IMR-90 (cell line): ENCODE measurements around the gene ADGRA3. TPM values are rescaled to one million over a fixed set of nuclear protein-coding genes. Genes with fewer than 3 reads are reported as not detected.

Experiments
- ATAC-seq: fragments of 200-7000 bp; cut with Tn5 transposase; 2 replicates; pipeline ENCODE4 v1.9.1; 2020; ENCODE audit warnings: low read depth, mild to moderate bottlenecking, moderate library complexity
- BruUV-seq: library from RNA; stranded (reverse); fragments of 400-500 nt; replicated peaks from 2 replicates; lab custom pipeline; 2021; lab: Mats Ljungman, UMichigan
- CTCF ChIA-PET: fragments of 300-600 bp; formaldehyde crosslinking; extraction: SDS; loops from one replicate; lab custom pipeline; 2021; ENCODE audit warnings: antibody characterized with exemption; lab: Yijun Ruan, JAX
- POLR2A ChIA-PET: fragments of 300-600 bp; sonication (Branson Sonifier 250); formaldehyde crosslinking; loops from one replicate; lab custom pipeline; 2022; ENCODE audit warnings: antibody characterized with exemption; ENCODE audit not compliant: unreplicated experiment; lab: Charles Lee
- DNase-seq: peaks from one replicate; pipeline ENCODE4 v3.0.0; 2013
- H2AFZ ChIP-seq: replicated peaks from 2 replicates; pipeline ENCODE3; 2013; ENCODE audit warnings: low read length, mild to moderate bottlenecking; ENCODE audit not compliant: poor library complexity
- H2AK5ac ChIP-seq: 2 replicates; pipeline ENCODE4 v1.6.1; 2013; ENCODE audit warnings: low read depth, low read length, inconsistent platforms
- H2AK9ac ChIP-seq: replicated peaks from 2 replicates; pipeline ENCODE3; 2013; ENCODE audit warnings: mild to moderate bottlenecking, low read depth, low read length, moderate library complexity; ENCODE audit not compliant: poor library complexity
- H2BK120ac ChIP-seq: 2 replicates; pipeline ENCODE4 v1.6.1; 2013; ENCODE audit warnings: low read depth, low read length, inconsistent platforms
- H2BK15ac ChIP-seq: 3 replicates; pipeline ENCODE4 v1.6.1; 2013; ENCODE audit warnings: low read depth, low read length, inconsistent platforms
- H2BK20ac ChIP-seq: 2 replicates; pipeline ENCODE4 v1.6.1; 2013; ENCODE audit warnings: low read depth, mild to moderate bottlenecking, inconsistent platforms, low read length, moderate library complexity
- H2BK5ac ChIP-seq: 2 replicates; pipeline ENCODE4 v1.6.1; 2013; ENCODE audit warnings: mild to moderate bottlenecking, low read depth, low read length, inconsistent platforms; ENCODE audit not compliant: poor library complexity, severe bottlenecking
- H3K14ac ChIP-seq: replicated peaks from 2 replicates; pipeline ENCODE4 v1.6.1; 2013; ENCODE audit warnings: low read depth, low read length, inconsistent platforms
- H3K18ac ChIP-seq: 2 replicates; pipeline ENCODE4 v1.6.1; 2013; ENCODE audit warnings: low read depth, low read length, control low read depth
- H3K23ac ChIP-seq: 2 replicates; pipeline ENCODE4 v1.6.1; 2013; ENCODE audit warnings: low read depth, low read length, inconsistent platforms
- H3K27ac ChIP-seq: 2 replicates; pipeline ENCODE4 v1.5.1; 2013; ENCODE audit warnings: mild to moderate bottlenecking, control low read depth, low read length; ENCODE audit not compliant: insufficient read depth
- H3K27me3 ChIP-seq: 2 replicates; pipeline ENCODE4 v1.6.1; 2013; ENCODE audit warnings: low read length; ENCODE audit not compliant: control insufficient read depth, insufficient read depth
- H3K36me3 ChIP-seq: 2 replicates; pipeline ENCODE4 v1.6.1; 2013; ENCODE audit warnings: low read length, mixed read lengths; ENCODE audit not compliant: control insufficient read depth, insufficient read depth
- H3K4ac ChIP-seq: 2 replicates; pipeline ENCODE4 v1.6.1; 2013; ENCODE audit warnings: low read depth, low read length, inconsistent platforms
- H3K4me1 ChIP-seq: 2 replicates; pipeline ENCODE4 v1.6.1; 2013; ENCODE audit warnings: low read length, mixed read lengths; ENCODE audit not compliant: control insufficient read depth, insufficient read depth
- H3K4me2 ChIP-seq: 2 replicates; pipeline ENCODE4 v1.6.1; 2013; ENCODE audit warnings: low read depth, mild to moderate bottlenecking, control low read depth, low read length, moderate library complexity
- H3K4me3 ChIP-seq: 2 replicates; pipeline ENCODE4 v1.5.1; 2013; ENCODE audit warnings: low read depth, mild to moderate bottlenecking, control low read depth, low read length, moderate library complexity; ENCODE audit not compliant: insufficient read depth
- H3K56ac ChIP-seq: 2 replicates; pipeline ENCODE4 v1.6.1; 2013; ENCODE audit warnings: low read length, inconsistent platforms; ENCODE audit not compliant: insufficient read depth; ENCODE audit errors: extremely low read depth
- H3K79me1 ChIP-seq, 2 experiments: 2 replicates each; pipeline ENCODE4 v1.6.1; 2013; ENCODE audit warnings: low read length in 2 of 2, inconsistent platforms in 1 of 2, low read depth in 1 of 2
- H3K9ac ChIP-seq: 2 replicates; pipeline ENCODE4 v1.6.1; 2013; ENCODE audit warnings: low read depth, low read length, control low read depth
- H3K9me1 ChIP-seq: 2 replicates; pipeline ENCODE4 v1.6.1; 2013; ENCODE audit warnings: low read length, inconsistent platforms; ENCODE audit not compliant: insufficient read depth
- H3K9me3 ChIP-seq: 2 replicates; pipeline ENCODE4 v1.6.1; 2013; ENCODE audit warnings: low read length; ENCODE audit not compliant: control insufficient read depth, insufficient read depth
- H4K20me1 ChIP-seq: 2 replicates; pipeline ENCODE4 v1.6.1; 2013; ENCODE audit warnings: low read length, inconsistent platforms; ENCODE audit not compliant: insufficient read depth
- H4K5ac ChIP-seq: 2 replicates; pipeline ENCODE4 v1.6.1; 2013; ENCODE audit warnings: mild to moderate bottlenecking, low read depth, low read length, control low read depth
- H4K8ac ChIP-seq, 2 experiments: 2 replicates each; pipeline ENCODE4 v1.6.1; 2013; ENCODE audit warnings: low read depth in 2 of 2, low read length in 2 of 2, control low read depth in 1 of 2, inconsistent platforms in 1 of 2
- H4K91ac ChIP-seq: 2 replicates; pipeline ENCODE4 v1.6.1; 2013; ENCODE audit warnings: low read depth, low read length, inconsistent platforms; ENCODE audit not compliant: insufficient read depth
- BHLHE40 ChIP-seq: fragments of 150-350 bp; IDR thresholded peaks from 2 replicates; pipeline ENCODE4 v1.6.1; 2016; ENCODE audit warnings: mild to moderate bottlenecking, low read depth, low read length
- CHD1 ChIP-seq: IDR thresholded peaks from 2 replicates; pipeline ENCODE4 v1.6.1; 2012; ENCODE audit warnings: low read depth, low read length, improper control_type of control experiment
- CTCF ChIP-seq: conservative IDR thresholded peaks from 2 replicates; pipeline ENCODE4 v1.5.1; 2012; ENCODE audit warnings: mild to moderate bottlenecking, low read depth, low read length, improper control_type of control experiment
- MAFK ChIP-seq: IDR thresholded peaks from 2 replicates; pipeline ENCODE4 v1.6.1; 2012; ENCODE audit warnings: low read depth, low read length, improper control_type of control experiment
- MAZ ChIP-seq: IDR thresholded peaks from 2 replicates; pipeline ENCODE4 v1.6.1; 2012; ENCODE audit warnings: low read depth, mild to moderate bottlenecking, low read length, improper control_type of control experiment, moderate library complexity, borderline replicate concordance
- MXI1 ChIP-seq: IDR thresholded peaks from 2 replicates; pipeline ENCODE4 v1.6.1; 2012; ENCODE audit warnings: low read depth, mild to moderate bottlenecking, low read length, moderate library complexity, borderline replicate concordance
- NFE2L2 ChIP-seq: fragments of 150-350 bp; IDR thresholded peaks from 2 replicates; pipeline ENCODE4 v1.6.1; 2016; ENCODE audit warnings: low read depth, mild to moderate bottlenecking, low read length
- RAD21 ChIP-seq: IDR thresholded peaks from 2 replicates; pipeline ENCODE4 v1.6.1; 2012; ENCODE audit warnings: low read length, improper control_type of control experiment
- RCOR1 ChIP-seq: IDR thresholded peaks from 2 replicates; pipeline ENCODE4 v1.6.1; 2012; ENCODE audit warnings: mild to moderate bottlenecking, low read length, improper control_type of control experiment; ENCODE audit not compliant: insufficient replicate concordance
- RFX5 ChIP-seq: IDR thresholded peaks from 2 replicates; pipeline ENCODE4 v1.8.0; 2012; ENCODE audit warnings: low read depth, mild to moderate bottlenecking, low read length, moderate library complexity
- SMC3 ChIP-seq: fragments of 150-350 bp; IDR thresholded peaks from 2 replicates; pipeline ENCODE4 v1.6.1; 2016; ENCODE audit warnings: low read depth, mild to moderate bottlenecking, antibody characterized with exemption, low read length, moderate library complexity
- WGBS, 2 experiments: methylation state at CpG; one replicate each; pipeline versions ENCODE4 v1.1.5 to v1.1.7; 2013; ENCODE audit warnings: missing lambda C conversion rate in 2 of 2; ENCODE audit not compliant: insufficient read length in 1 of 2; ENCODE audit errors: extremely low coverage in 2 of 2; 5-methylcytosine and 5-hydroxymethylcytosine counted together
- dilution Hi-C: fragments of 300-500 bp; cut with HindIII; formaldehyde crosslinking; loops from one replicate; pipeline ENCODE4 v1.14.3; 2018; ENCODE audit warnings: low sequenced_read_pairs; ENCODE audit not compliant: unreplicated experiment
- in situ Hi-C: fragments of 300-500 bp; cut with MboI; formaldehyde crosslinking; loops from 3 replicates; pipeline ENCODE4 v1.14.3; 2019; ENCODE audit warnings: low sequenced_read_pairs, inconsistent platforms, mixed read lengths
- intact Hi-C: fragments of 100-400 bp; cut with micrococcal nuclease; formaldehyde crosslinking; loops from 2 replicates; pipeline ENCODE4 v1.10.0; 2022
- polyA plus RNA-seq, 3 experiments: library from polyadenylated mRNA; depleted of rRNA; stranded (reverse); fragments of >200 nt; gene quantifications; 2 replicates each; pipeline ENCODE4 v1.2.3, GENCODE V29; 2012; ENCODE audit warnings: low replicate concordance in 1 of 3
- total RNA-seq: library from RNA; depleted of rRNA; stranded (reverse); fragments of >200 nt; gene quantifications from 2 replicates; pipeline ENCODE4 v1.2.3, GENCODE V29; 2012
- TF ChIP-seq, protein P1 (sequence below): fragments of 150-350 bp; IDR thresholded peaks from 2 replicates; pipeline ENCODE4 v1.6.1; 2016; ENCODE audit warnings: low read depth, mild to moderate bottlenecking, low read length, moderate library complexity, borderline replicate concordance
- TF ChIP-seq, protein P2 (sequence below): fragments of 150-350 bp; IDR thresholded peaks from 2 replicates; pipeline ENCODE4 v1.6.1; 2017; ENCODE audit warnings: mild to moderate bottlenecking, antibody characterized with exemption, low read length, low read depth

ADGRA3 gene
- total and polyA plus RNA-seq, 2 of the 4 experiments (the other 2 are of a cell fraction) = 20.1 to 28.0 TPM

DNA sequence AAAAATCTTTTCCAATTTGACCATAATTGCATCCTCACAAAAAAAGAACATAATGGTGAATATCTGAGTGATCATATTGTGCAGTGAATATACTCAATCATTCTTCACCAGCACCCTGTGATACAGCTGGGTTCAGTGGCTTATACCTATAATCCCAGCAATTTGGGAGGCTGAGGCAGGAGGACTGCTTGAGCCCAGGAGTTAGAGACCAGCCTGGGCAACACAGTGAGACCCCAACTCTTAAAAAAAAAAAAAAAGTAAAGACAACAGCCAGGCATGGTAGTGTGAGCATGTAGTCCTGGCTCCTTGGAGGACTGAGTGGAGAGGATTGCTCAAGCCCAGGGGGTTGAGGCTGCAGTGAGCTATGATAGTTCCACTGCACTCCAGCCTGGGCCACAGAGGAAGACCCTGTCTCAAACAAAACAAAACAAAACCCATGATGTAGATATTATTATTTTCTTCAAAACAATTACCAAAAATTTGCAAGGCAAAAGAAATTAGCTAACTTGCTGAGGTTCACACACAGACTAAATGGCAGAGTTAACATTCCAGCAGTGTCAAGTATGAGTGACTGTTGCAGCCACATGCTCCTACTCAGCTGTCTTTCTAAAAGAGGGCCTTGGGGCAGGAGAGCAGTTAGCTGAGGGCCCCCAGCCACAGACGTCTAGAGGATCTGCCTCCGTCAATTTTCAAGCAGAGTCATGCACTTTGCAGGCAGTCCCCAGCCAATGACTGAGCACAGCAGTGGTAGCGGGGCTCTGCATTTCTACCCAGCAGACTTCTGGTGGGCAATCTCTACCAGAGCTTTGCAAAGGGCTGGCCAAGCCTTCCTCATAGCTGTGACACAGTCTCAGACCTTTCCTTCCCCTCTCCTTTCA is 33.4 kb downstream of the ADGRA3 start:
- dilution Hi-C loops (no loop called here), in situ Hi-C loops (no loop called here), intact Hi-C loops (loop anchor here (2.0 kb wide), 1 partner anchor 32 kb away; no protein-coding TSS in a partner anchor)
- Histone ChIP-seq H3K9me3 (no peaks in the 10 kb centered on the region), H2AK9ac (no peak overlapping the region), H3K36me3 (no peaks in the 10 kb centered on the region), H3K4ac (no peak overlapping the region), H3K4me3 (no peak overlapping the region), H2AFZ (no peak overlapping the region), H3K27me3 (no peaks in the 10 kb centered on the region), H3K79me1 (peaks cover 16 to 37% of the 10 kb centered on the region in 2 experiments; a peak in 3 of 4 replicates), H3K4me2 (no peak overlapping the region), H2BK5ac (no peak overlapping the region), H2AK5ac (no peak overlapping the region), H3K56ac (no peak overlapping the region), H3K23ac (no peak overlapping the region), H2BK15ac (no peak overlapping the region), H2BK120ac (no peak overlapping the region), H4K5ac (no peak overlapping the region), H4K91ac (no peak overlapping the region), H3K9me1 (peaks cover 7% of the 10 kb centered on the region; the same call in 1 of the 2 replicates), H3K9ac (no peak overlapping the region), H2BK20ac (no peak overlapping the region), H4K20me1 (peaks cover 35% of the 10 kb centered on the region), H3K18ac (no peak overlapping the region), H3K27ac (no peak overlapping the region), H3K14ac (no peak overlapping the region), H4K8ac (no peak overlapping the region), H3K4me1 (peaks cover 14% of the 10 kb centered on the region)
- CTCF ChIA-PET = interaction anchor here (0.6 to 1.9 kb wide), 3 partner anchors 8 to 33 kb away, joined by 3 to 7 read pairs (median 3); no protein-coding TSS in a partner anchor
- 79% methylated on average over 3 of the region's 3 CpGs; no CpG with 5 or more reads in 1 of the 2 experiments for WGBS, 2 experiments
- POLR2A ChIA-PET = no interaction called here
- ATAC-seq (peak; percentile 18), DNase-seq (no peak)
- no TSS peak for BruUV-seq
- TF ChIP-seq, protein P1, sequence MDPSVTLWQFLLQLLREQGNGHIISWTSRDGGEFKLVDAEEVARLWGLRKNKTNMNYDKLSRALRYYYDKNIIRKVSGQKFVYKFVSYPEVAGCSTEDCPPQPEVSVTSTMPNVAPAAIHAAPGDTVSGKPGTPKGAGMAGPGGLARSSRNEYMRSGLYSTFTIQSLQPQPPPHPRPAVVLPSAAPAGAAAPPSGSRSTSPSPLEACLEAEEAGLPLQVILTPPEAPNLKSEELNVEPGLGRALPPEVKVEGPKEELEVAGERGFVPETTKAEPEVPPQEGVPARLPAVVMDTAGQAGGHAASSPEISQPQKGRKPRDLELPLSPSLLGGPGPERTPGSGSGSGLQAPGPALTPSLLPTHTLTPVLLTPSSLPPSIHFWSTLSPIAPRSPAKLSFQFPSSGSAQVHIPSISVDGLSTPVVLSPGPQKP = no peak
- TF ChIP-seq MAFK = no peak
- no peak for TF ChIP-seq NFE2L2
- no peak for TF ChIP-seq RCOR1
- no peak for TF ChIP-seq MXI1
- TF ChIP-seq CTCF = no peak
- TF ChIP-seq RAD21 = no peak
- TF ChIP-seq, protein P2, sequence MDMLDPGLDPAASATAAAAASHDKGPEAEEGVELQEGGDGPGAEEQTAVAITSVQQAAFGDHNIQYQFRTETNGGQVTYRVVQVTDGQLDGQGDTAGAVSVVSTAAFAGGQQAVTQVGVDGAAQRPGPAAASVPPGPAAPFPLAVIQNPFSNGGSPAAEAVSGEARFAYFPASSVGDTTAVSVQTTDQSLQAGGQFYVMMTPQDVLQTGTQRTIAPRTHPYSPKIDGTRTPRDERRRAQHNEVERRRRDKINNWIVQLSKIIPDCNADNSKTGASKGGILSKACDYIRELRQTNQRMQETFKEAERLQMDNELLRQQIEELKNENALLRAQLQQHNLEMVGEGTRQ = no peak
- TF ChIP-seq MAZ = no peak
- TF ChIP-seq BHLHE40 = no peak
- TF ChIP-seq RFX5 = no peak
- TF ChIP-seq CHD1 = no peak
- TF ChIP-seq SMC3 = no peak
